HG03175 (cell line): ENCODE results near the gene ZBTB9.

Experiments
- ATAC-seq: cut with Tn5 transposase; IDR thresholded peaks from one replicate; pipeline ENCODE4 v1.9.1; 2021; ENCODE audit warnings: mild to moderate bottlenecking, moderate library complexity; ENCODE audit not compliant: unreplicated experiment

Gene ZBTB9

GRCh38 chr6:33418690-33419291 is 35.6 kb upstream of the ZBTB9 start:
- no peak for ATAC-seq

GRCh38 chr6:33419580-33420490 is 34.5 kb upstream of the ZBTB9 start, which contains the start of gene SYNGAP1:
SYNGAP1 (plus strand) TSS chr6:33420065; CDS start chr6:33420265, 200 bp downstream.
- ATAC-seq: no peak

GRCh38 chr6:33420491-33421343 is 33.7 kb upstream of the ZBTB9 start:
- no peak for ATAC-seq

GRCh38 chr6:33421344-33421643 is 33.1 kb upstream of the ZBTB9 start:
- ATAC-seq: no peak

- ATAC-seq: no peak
Measured at GRCh38 chr6:33423777-33424176, 30.6 kb upstream of the ZBTB9 start.

- no peak for ATAC-seq
Measured at GRCh38 chr6:33424855-33425667, 29.3 kb upstream of the ZBTB9 start.

- peak; percentile 36 for ATAC-seq
Measured at GRCh38 chr6:33425668-33426577, 28.5 kb upstream of the ZBTB9 start.

- ATAC-seq: no peak
Measured at GRCh38 chr6:33426590-33427511, 27.5 kb upstream of the ZBTB9 start.

GRCh38 chr6:33427585-33428223 is 26.7 kb upstream of the ZBTB9 start:
- no peak for ATAC-seq

GRCh38 chr6:33428224-33428965 is 26.0 kb upstream of the ZBTB9 start:
- no peak for ATAC-seq

GRCh38 chr6:33428966-33429749 is 25.2 kb upstream of the ZBTB9 start:
- no peak for ATAC-seq

GRCh38 chr6:33429750-33430052 is 24.7 kb upstream of the ZBTB9 start:
- ATAC-seq: no peak

- no peak for ATAC-seq
Measured at GRCh38 chr6:33430334-33430733, 24.0 kb upstream of the ZBTB9 start.

- peak; percentile 54 for ATAC-seq
Measured at GRCh38 chr6:33430991-33431879, 23.1 kb upstream of the ZBTB9 start.

GRCh38 chr6:33431880-33432541 is 22.4 kb upstream of the ZBTB9 start:
- no peak for ATAC-seq
